GM18517 (cell line): ENCODE results near the gene NDUFB7.
"Not testable (repeated sequence)": the region's sequence is repeated elsewhere in the genome, so short reads cannot be mapped to it uniquely, and the experiment has no call there.

Experiments
- ATAC-seq: cut with Tn5 transposase; IDR thresholded peaks from one replicate; pipeline ENCODE4 v1.9.1; 2021; ENCODE audit warnings: mild to moderate bottlenecking, moderate library complexity; ENCODE audit not compliant: unreplicated experiment

NDUFB7 gene

GRCh38 chr19:14575428-14575980 is 3.6 kb upstream of the NDUFB7 start:
- no peak for ATAC-seq

- ATAC-seq = no peak
These were observed 870 bp downstream of the NDUFB7 start for GRCh38 chr19:14570864-14571527.

- ATAC-seq = no peak
These were observed 4.8 kb downstream of the NDUFB7 start for GRCh38 chr19:14567079-14567478.

GRCh38 chr19:14566712-14567077 is 5.2 kb downstream of the NDUFB7 start:
- ATAC-seq = no peak

GRCh38 chr19:14565765-14566711 is 5.8 kb downstream of the NDUFB7 start:
- no peak for ATAC-seq

- no peak for ATAC-seq
These were observed 6.6 kb downstream of the NDUFB7 start for GRCh38 chr19:14565298-14565679.

GRCh38 chr19:14564652-14565297 is 7.1 kb downstream of the NDUFB7 start:
- ATAC-seq = not testable (repeated sequence)

- ATAC-seq = no peak
These were observed 7.7 kb downstream of the NDUFB7 start for GRCh38 chr19:14563989-14564651.

- no peak for ATAC-seq
These were observed 8.3 kb downstream of the NDUFB7 start for GRCh38 chr19:14563590-14563926.

GRCh38 chr19:14562660-14563589 is 8.9 kb downstream of the NDUFB7 start:
- no peak for ATAC-seq

- no peak for ATAC-seq
These were observed 10.0 kb downstream of the NDUFB7 start for GRCh38 chr19:14561847-14562351.

- ATAC-seq = no peak
These were observed 10.6 kb downstream of the NDUFB7 start for GRCh38 chr19:14561249-14561648.

GRCh38 chr19:14560776-14561108 is 11.1 kb downstream of the NDUFB7 start:
- ATAC-seq = no peak

GRCh38 chr19:14559916-14560775 is 11.7 kb downstream of the NDUFB7 start:
- ATAC-seq = no peak

GRCh38 chr19:14558370-14559066 is 13.3 kb downstream of the NDUFB7 start:
- no peak for ATAC-seq

GRCh38 chr19:14556662-14557188 is 15.1 kb downstream of the NDUFB7 start:
- no peak for ATAC-seq

- ATAC-seq = no peak
These were observed 15.8 kb downstream of the NDUFB7 start for GRCh38 chr19:14555918-14556661.
